HEK293T (cell line): ENCODE results near the gene CNOT9.

Source experiments
- CTCF ChIA-PET: fragments of 350-600 bp; formaldehyde crosslinking; extraction: SDS; loops from one replicate; lab custom pipeline; 2021; ENCODE audit warnings: antibody characterized with exemption, inconsistent platforms; lab: Yijun Ruan, JAX
- POLR2A ChIA-PET: fragments of 350-600 bp; formaldehyde crosslinking; extraction: SDS; loops from one replicate; lab custom pipeline; 2020; ENCODE audit warnings: antibody characterized with exemption, inconsistent platforms; lab: Yijun Ruan, JAX
- DNase-seq: peaks from one replicate; pipeline ENCODE4 v3.0.0; 2012; ENCODE audit warnings: mixed read lengths; ENCODE audit errors: extremely low spot score
- ARNT ChIP-seq: fragments of 450-650 bp; IDR thresholded peaks from 2 replicates; pipeline ENCODE4 v1.6.1; 2017; ENCODE audit warnings: mild to moderate bottlenecking
- BHLHE40 ChIP-seq: fragments of 450-650 bp; IDR thresholded peaks from 2 replicates; pipeline ENCODE4 v1.6.1; 2016; ENCODE audit warnings: mild to moderate bottlenecking, moderate library complexity, borderline replicate concordance
- CTBP1 ChIP-seq: fragments of 450-650 bp; IDR thresholded peaks from 2 replicates; pipeline ENCODE4 v1.6.1; 2016; ENCODE audit warnings: borderline replicate concordance
- ELF4 ChIP-seq: fragments of 450-650 bp; IDR thresholded peaks from 2 replicates; pipeline ENCODE4 v1.6.1; 2017; ENCODE audit warnings: antibody characterized with exemption
- FOXA1 ChIP-seq: fragments of 450-650 bp; IDR thresholded peaks from 2 replicates; pipeline ENCODE4 v1.6.1; 2016; ENCODE audit warnings: mild to moderate bottlenecking
- FOXK2 ChIP-seq: fragments of 450-650 bp; IDR thresholded peaks from 2 replicates; pipeline ENCODE4 v1.6.1; 2016; ENCODE audit warnings: mild to moderate bottlenecking
- FOXM1 ChIP-seq: fragments of 450-650 bp; IDR thresholded peaks from 2 replicates; pipeline ENCODE4 v1.6.1; 2017; ENCODE audit warnings: mild to moderate bottlenecking, borderline replicate concordance
- HDGF ChIP-seq: fragments of 450-650 bp; IDR thresholded peaks from 2 replicates; pipeline ENCODE4 v1.6.1; 2017; ENCODE audit warnings: antibody characterized with exemption, borderline replicate concordance
- L3MBTL2 ChIP-seq: fragments of 450-650 bp; conservative IDR thresholded peaks from 2 replicates; pipeline ENCODE4 v1.6.1; 2016; ENCODE audit warnings: mild to moderate bottlenecking
- LEF1 ChIP-seq: fragments of 450-650 bp; IDR thresholded peaks from 2 replicates; pipeline ENCODE4 v1.6.1; 2017; ENCODE audit warnings: mild to moderate bottlenecking, borderline replicate concordance
- NFRKB ChIP-seq: fragments of 450-650 bp; IDR thresholded peaks from 2 replicates; pipeline ENCODE4 v1.6.1; 2016; ENCODE audit warnings: mild to moderate bottlenecking, moderate library complexity
- SP1 ChIP-seq: fragments of 450-650 bp; IDR thresholded peaks from 2 replicates; pipeline ENCODE4 v1.6.1; 2017
- SUZ12 ChIP-seq: fragments of 450-650 bp; IDR thresholded peaks from 2 replicates; pipeline ENCODE4 v1.6.1; 2016; ENCODE audit warnings: mild to moderate bottlenecking
- TARDBP ChIP-seq: fragments of 450-650 bp; IDR thresholded peaks from 2 replicates; pipeline ENCODE4 v1.6.1; 2016
- ZNF384 ChIP-seq: fragments of 450-650 bp; IDR thresholded peaks from 2 replicates; pipeline ENCODE4 v1.6.1; 2016
- TF ChIP-seq, protein P1 (sequence below): fragments of 450-650 bp; IDR thresholded peaks from 2 replicates; pipeline ENCODE4 v1.6.1; 2016

CNOT9 gene

DNA sequence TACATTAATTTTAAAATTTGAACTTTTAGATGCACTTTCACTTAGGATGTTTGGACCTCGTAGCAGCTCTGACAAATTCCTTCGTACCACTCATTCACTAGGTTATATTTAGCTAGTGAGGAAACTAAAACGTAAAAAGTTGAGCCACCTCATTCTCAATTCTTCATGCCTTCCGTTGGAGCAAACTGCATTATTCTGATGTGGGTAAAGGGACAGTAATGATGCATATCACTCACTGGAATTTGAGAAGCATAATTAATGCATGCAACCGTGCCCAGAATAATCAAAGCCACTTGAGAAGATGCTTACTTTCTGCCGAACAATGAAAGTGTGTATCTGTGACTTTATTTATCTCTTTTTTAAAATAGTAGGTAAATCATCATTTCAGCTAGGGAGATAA is 2.2 kb downstream of the CNOT9 start:
- TF ChIP-seq LEF1 (no peak), TARDBP (no peak), BHLHE40 (no peak), SP1 (no peak), FOXM1 (no peak), NFRKB (no peak), CTBP1 (no peak), FOXA1 (no peak), HDGF (no peak), ZNF384 (no peak), L3MBTL2 (no peak), SUZ12 (no peak), ARNT (no peak), ELF4 (no peak), FOXK2 (no peak)
- TF ChIP-seq, protein P1, sequence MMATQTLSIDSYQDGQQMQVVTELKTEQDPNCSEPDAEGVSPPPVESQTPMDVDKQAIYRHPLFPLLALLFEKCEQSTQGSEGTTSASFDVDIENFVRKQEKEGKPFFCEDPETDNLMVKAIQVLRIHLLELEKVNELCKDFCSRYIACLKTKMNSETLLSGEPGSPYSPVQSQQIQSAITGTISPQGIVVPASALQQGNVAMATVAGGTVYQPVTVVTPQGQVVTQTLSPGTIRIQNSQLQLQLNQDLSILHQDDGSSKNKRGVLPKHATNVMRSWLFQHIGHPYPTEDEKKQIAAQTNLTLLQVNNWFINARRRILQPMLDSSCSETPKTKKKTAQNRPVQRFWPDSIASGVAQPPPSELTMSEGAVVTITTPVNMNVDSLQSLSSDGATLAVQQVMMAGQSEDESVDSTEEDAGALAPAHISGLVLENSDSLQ = no peak
- ChIA-PET CTCF (no interaction called here), POLR2A (interaction anchor here (2.0 kb wide), 1 partner anchor 89 kb away, joined by 5 read pairs; the partner anchor contains the start of genes BCS1L and ZNF142)
- no peak for DNase-seq

DNA sequence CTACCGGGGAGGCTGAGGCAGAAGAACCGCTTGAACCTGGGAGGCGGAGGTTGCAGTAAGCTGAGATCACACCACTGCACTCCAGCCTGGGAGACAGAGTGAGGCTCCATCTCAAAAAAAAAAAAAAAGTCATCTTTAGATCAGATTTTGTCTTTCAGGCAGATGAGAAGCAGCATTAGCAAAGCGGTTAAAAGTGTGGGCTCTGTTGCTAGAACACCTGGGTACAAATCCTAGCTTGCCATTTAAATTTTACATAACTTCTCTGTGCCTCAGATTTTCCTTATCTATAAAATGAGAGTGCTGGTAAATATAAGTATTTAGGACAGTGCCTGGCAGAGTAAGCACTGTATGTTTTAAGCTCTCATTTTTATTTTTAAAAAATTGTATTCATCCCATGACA is 8.2 kb downstream of the CNOT9 start:
- TF ChIP-seq ARNT = no peak
- TF ChIP-seq ZNF384 = no peak
- no peak for TF ChIP-seq BHLHE40
- no peak for TF ChIP-seq ELF4
- no peak for TF ChIP-seq HDGF
- no peak for TF ChIP-seq L3MBTL2
- TF ChIP-seq FOXK2 = no peak
- TF ChIP-seq, protein P1 = no peak
- DNase-seq = no peak
- ChIA-PET CTCF (interaction anchor here (0.6 to 1.9 kb wide), 2 partner anchors 82 to 284 kb away, joined by 3 to 4 read pairs; no protein-coding TSS in a partner anchor), POLR2A (no interaction called here)

DNA sequence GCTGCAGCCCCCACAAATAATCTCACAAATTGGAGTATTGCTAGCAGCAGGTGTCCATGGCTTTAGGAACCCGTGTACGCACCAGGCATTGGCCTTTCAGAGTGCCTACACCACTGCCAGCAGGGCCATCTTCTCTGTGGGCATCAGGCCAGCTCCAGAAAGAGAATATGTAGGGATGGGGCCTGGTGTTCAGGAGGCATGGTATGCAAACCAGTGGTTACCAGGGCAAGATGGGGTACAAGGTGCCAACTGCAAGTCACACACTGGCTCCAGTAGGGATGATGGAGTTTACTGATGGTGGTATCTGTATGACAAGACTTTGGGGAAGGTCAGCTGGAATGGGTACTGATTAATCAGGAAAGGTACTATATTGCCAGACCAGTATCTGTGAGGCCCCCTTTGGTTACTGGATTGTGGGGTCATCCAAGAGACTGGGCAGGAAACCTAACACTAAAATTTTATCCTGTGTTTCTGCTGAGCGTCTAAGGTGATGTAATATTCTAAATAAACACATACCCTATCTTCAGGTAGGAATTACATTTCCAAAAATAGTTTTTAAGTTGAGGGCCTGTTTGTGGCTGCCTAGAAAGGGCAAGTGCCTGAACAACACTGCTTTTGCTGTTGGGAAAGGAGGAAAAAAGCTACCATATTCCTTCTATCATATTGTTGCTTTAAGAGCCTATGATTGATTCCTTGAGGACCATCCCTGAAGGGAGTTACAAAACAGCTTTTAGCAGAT is 9.0 kb downstream of the CNOT9 start:
- ChIA-PET CTCF (interaction anchor here (0.6 to 1.9 kb wide), 2 partner anchors 81 to 285 kb away, joined by 3 to 4 read pairs; no protein-coding TSS in a partner anchor), POLR2A (interaction anchor here (1.6 kb wide), 1 partner anchor 10 kb away, joined by 7 read pairs; the partner anchor contains the start of gene USP37)
- TF ChIP-seq SP1 (no peak), L3MBTL2 (no peak), BHLHE40 (no peak), NFRKB (no peak), ELF4 (no peak), SUZ12 (no peak)
- TF ChIP-seq, protein P1 = no peak
- no peak for DNase-seq

DNA sequence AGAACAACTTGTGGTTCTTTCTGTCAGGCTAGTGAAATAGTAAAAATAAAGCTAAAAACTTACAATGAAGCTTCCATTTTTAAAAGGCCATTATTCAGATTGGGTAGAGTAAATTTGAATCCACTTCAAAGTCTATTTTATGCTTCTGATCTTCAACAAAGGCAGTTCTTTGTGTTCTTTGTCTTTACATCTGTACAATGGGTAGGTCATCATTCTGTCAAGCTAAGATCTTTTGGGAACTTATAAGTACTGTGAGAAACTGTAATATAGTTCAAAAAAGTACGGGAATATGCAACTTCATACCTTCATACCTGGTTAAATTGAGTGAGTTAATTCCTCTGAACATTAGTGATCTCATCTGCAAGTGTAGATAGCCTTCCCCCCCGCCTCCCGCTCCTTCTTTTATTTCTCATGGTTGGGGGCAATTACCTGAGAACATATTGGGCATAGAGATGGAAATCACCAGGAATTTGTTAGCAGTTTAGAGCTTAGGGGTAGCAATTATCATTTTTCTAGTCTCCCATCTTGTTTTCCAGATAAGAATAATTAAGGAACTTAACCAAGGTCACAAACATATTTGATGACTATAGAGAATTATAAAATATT is 9.7 kb downstream of the CNOT9 start:
- ChIA-PET CTCF (interaction anchor here (1.9 kb wide), 1 partner anchor 80 kb away, joined by 4 read pairs; no protein-coding TSS in a partner anchor), POLR2A (interaction anchor here (1.6 kb wide), 1 partner anchor 10 kb away, joined by 7 read pairs; the partner anchor contains the start of gene USP37)
- no peak for DNase-seq
- TF ChIP-seq FOXK2 (no peak), SP1 (no peak), NFRKB (no peak), FOXA1 (no peak), FOXM1 (no peak), CTBP1 (no peak), ARNT (no peak), TARDBP (no peak), LEF1 (no peak)

DNA sequence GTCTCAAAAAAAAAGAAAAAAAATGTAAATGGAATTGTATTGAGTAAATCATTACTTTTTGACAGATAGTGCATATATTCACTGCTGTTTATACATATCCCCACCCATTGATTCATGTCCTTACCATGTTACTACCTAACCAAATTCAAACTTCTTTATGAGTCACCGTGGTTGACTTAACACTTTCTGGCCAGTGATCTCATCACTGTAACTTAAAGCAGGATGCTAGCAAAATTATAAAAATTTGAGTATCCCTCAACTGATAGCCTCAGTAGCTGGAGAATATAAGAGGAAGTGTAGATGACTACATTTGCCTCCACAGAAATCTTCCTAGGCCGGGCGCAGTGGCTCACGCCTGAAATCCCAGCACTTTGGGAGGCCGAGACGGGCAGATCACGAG is 13.4 kb downstream of the CNOT9 start:
- ChIA-PET CTCF (no interaction called here), POLR2A (no interaction called here)
- no peak for TF ChIP-seq SUZ12
- TF ChIP-seq NFRKB = no peak
- TF ChIP-seq L3MBTL2 = no peak
- TF ChIP-seq HDGF = no peak
- no peak for TF ChIP-seq FOXA1
- no peak for TF ChIP-seq ARNT
- no peak for TF ChIP-seq LEF1
- TF ChIP-seq TARDBP = no peak
- TF ChIP-seq, protein P1 = no peak
- no peak for TF ChIP-seq SP1
- TF ChIP-seq ELF4 = no peak
- no peak for TF ChIP-seq CTBP1
- no peak for TF ChIP-seq BHLHE40
- DNase-seq = no peak
